HG02840 (cell line): ENCODE measurements around the gene ZNF578.
"Not testable (repeated sequence)": the region's sequence is repeated elsewhere in the genome, so short reads cannot be mapped to it uniquely, and the experiment has no call there.

ENCODE experiments used
- ATAC-seq: cut with Tn5 transposase; IDR thresholded peaks from one replicate; pipeline ENCODE4 v1.9.1; 2021; ENCODE audit warnings: mild to moderate bottlenecking, moderate library complexity, moderate number of reproducible peaks; ENCODE audit not compliant: unreplicated experiment, low FRiP score

The ZNF578 gene

GRCh38 chr19:52453324-52454094, at the start of gene ZNF578:
Gene ZNF578, plus strand, starts transcription at chr19:52453553. Its CDS starts 48,293 bp downstream, at chr19:52501846.
- ATAC-seq, result no peak

DNA sequence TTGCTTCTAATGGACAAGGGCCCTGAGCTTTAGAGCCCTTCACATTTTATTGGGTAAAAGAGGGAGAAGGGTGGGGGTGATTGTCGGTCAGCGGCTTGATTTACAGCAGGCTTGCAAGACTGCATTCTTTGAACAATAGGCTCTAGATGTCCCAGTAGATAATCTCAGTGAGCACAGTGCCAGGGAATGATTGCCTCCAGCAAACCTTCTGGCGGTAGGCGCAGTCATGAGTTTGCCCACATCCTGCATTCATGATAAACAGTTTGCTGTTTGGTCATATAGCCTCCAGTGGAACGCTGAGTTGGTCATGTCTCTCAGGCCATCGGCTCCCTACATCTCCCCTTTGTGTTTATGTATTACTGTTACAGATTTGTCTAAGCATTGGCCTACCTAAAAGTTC, 43.1 kb upstream of the ZNF578 start:
- ATAC-seq, result no peak

- no peak for ATAC-seq
Observed at GRCh38 chr19:52415711-52416110, 37.6 kb upstream of the ZNF578 start.

- ATAC-seq, result no peak
Observed at GRCh38 chr19:52428937-52429336, 24.4 kb upstream of the ZNF578 start, which contains the start of gene ZNF534. Gene ZNF534, plus strand, starts transcription at chr19:52429148. Its CDS starts 2,327 bp downstream, at chr19:52431475.

GRCh38 chr19:52442179-52442578, 11.2 kb upstream of the ZNF578 start:
- no peak for ATAC-seq

DNA sequence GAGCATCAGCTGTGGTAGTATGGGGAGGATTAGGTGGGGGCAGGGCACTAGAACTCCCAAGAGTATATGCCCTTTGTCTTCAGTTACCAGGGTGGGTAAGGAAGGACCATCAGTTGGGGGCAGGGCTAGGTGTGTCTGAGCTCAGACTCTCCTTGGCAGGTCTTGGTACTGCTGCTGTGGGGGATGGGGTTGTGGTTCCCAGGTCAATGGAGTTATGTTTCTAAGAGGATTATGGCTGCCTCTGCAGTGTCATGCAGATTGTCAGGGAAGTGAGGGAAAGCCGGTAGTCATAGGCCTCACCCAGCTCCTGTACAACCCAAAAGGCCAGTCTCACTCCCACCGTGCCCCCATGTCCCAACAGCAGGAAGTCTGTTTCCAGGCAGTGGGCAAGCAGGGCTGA, 8.8 kb upstream of the ZNF578 start:
- ATAC-seq, result no peak

DNA sequence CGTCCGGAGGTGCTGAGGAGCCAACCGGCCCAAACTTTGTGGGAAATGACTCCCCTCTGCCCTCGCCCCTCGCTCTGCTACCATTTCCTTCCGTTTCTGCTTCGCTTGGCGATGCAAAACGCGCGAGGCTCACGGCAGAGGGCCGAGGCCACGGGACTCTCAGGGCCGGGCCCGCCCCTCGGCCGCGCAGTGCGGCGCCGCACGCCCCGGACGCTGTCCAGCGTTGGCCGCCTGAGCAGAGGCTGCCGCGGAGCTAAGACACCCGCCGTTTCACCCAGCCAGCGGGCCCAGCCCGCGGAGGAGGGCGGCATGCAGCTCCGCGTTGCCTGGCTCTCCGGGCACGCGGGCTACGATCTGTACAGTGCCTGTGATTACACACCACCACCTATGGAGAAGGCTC, 2.1 kb upstream of the ZNF578 start:
- no peak for ATAC-seq

GRCh38 chr19:52464798-52465470, 11.6 kb downstream of the ZNF578 start:
- no peak for ATAC-seq

- no peak for ATAC-seq
Observed at GRCh38 chr19:52473655-52474350, 20.4 kb downstream of the ZNF578 start.

GRCh38 chr19:52474351-52475127, 21.2 kb downstream of the ZNF578 start:
- ATAC-seq, result no peak

DNA sequence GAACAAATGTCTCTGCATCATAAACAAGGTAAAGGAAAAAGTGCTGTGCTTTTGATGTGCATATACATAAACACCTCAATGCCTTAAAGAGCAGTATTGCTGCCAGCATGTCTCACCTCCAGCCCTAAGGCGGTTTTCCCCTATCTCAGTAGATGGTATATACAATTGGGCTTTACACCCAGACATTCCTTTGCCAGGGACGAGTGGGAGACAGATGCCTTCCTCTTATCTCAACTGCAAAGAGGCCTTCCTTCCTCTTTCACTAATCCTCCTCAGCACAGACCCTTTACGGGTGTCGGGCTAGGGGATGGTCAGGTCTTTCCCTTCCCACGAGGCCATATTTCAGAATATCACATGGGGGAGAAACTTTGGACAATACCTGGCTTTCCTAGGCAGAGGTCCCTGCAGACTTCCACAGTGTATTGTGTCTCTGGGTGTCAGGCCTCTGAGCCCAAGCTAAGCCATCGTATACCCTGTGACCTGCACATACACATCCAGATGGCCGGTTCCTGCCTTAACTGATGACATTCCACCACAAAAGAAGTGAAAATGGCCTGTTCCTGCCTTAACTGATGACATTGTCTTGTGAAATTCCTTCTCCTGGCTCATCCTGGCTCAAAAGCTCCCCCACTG, 30.9 kb downstream of the ZNF578 start:
- ATAC-seq, result not testable (repeated sequence)

- ATAC-seq, result not testable (repeated sequence)
Observed at GRCh38 chr19:52485064-52485463, 31.7 kb downstream of the ZNF578 start.

DNA sequence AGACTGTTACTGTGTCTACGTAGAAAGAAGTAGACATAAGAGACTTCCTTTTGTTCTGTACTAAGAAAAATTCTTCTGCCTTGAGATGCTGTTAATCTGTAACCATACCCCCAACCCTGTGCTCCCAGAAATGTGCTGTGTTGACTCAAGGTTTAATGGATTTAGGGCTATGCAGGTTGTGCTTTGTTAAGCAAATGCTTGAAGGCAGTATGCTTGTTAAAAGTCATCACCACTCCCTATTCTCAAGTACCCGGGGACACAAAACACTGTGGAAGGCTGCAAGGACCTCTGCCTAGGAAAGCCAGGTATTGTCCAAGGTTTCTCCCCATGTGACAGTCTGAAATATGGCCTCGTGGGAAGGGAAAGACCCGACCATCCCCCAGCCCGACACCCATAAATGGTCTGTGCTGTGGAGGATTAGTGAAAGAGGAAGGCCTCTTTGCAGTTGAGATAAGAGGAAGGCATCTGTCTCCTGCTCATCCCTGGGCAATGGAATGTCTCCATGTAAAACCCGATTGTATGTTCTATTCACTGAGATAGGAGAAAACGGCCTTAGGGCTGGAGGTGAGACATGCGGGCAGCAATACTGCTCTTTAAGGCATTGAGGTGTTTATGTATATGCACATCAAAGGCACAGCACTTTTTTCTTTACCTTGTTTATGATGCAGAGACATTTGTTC, 32.3 kb downstream of the ZNF578 start:
- ATAC-seq, result not testable (repeated sequence)

DNA sequence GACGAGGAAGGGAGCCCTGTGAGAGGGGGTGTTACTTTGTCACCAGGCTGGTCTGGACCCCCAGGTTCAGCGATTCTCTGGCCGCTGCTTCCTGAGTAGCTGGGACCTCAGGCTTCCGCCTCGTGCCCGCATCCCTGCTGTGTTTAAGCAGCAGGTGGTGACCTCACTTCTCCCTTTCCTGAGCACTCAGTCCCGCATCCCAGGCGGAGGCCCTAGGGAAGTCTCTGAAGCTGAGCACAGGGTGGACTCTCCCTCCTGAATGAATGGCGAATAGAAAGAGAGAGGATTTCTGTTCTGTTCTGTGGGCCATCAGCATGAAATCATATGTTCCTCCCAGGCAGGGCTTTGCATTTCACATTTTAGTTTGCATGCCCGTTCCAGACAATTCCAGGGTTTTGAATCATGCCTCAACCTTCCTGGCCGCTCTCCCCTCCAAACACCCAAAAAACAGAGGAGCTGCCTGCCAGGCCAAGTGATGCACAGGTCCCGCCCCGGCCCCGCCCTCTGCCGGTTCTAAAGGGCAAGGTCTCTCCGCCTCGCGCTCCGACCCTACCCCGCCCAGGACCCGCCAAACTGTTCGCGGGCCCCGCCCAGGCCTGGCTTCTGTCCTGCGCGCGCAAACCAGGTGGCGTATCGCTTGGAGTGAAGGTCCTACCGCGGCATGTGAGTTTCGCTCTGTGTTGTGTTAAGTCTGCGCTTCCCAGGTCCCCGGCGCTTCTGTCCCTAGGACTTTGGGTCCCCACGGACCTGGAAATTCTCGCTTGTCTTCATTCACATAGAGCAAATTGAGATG, 39.0 kb downstream of the ZNF578 start:
- ATAC-seq, result no peak

GRCh38 chr19:52492994-52493470, 39.7 kb downstream of the ZNF578 start:
- ATAC-seq, result no peak

DNA sequence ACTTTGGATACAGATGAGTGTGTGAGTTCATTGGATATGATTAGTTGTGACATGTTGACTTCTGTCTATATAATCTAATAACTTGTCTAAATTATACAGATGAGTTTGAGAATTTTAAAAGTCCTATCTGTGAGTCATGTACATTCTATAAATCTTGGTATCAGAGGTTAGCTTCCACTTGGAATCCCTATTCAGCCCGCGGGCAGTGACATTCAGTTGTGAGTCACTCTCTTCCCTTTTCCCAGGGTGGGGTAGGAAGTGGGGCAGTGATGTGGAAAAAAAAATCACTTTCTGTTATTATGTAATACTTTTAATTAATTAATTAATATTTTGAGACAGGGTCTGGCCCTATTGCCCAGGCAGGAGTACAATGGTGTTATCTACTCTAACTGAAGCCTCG, 41.2 kb downstream of the ZNF578 start:
- ATAC-seq, result no peak

- ATAC-seq, result no peak
Observed at GRCh38 chr19:52498571-52498970, 45.2 kb downstream of the ZNF578 start.

- not testable (repeated sequence) for ATAC-seq
Observed at GRCh38 chr19:52500474-52500873, 47.1 kb downstream of the ZNF578 start.
